ENCODE results near the gene RNF113A.

Gene RNF113A

GRCh38 chrX:119880552-119881437 is 9.3 kb upstream of the RNF113A start:
- peak overlapping the region; percentile 70 for H3K27ac Mint-ChIP-seq

GRCh38 chrX:119880076-119880475 is 8.5 kb upstream of the RNF113A start:
- Mint-ChIP-seq H3K4me3 (no peak overlapping the region), H3K9me3 (peaks cover 46% of the 10 kb centered on the region)

More at GRCh38 chrX:119880552-119881437, 9.3 kb upstream of the RNF113A start:
- DNase-seq: peak; percentile 21
- H3K4me3 Mint-ChIP-seq: no peak overlapping the region
- TF ChIP-seq CTCF (IDR thresholded peaks at IDR 0.05): peak; percentile 54
- H3K9me3 Mint-ChIP-seq: peaks cover 46% of the 10 kb centered on the region
- peaks cover 6% of the 10 kb centered on the region for H3K4me1 Mint-ChIP-seq
- peaks cover 14% of the 10 kb centered on the region for H3K36me3 Mint-ChIP-seq (ENCODE audit: low read depth)
- peaks cover 3% of the 10 kb centered on the region for H3K27me3 Mint-ChIP-seq (ENCODE audit: low read depth, poor library complexity)

GRCh38 chrX:119878740-119879139 is 7.2 kb upstream of the RNF113A start:
- peaks cover 43% of the 10 kb centered on the region for H3K9me3 Mint-ChIP-seq
- H3K27ac Mint-ChIP-seq: no peak overlapping the region
- H3K4me3 Mint-ChIP-seq: no peak overlapping the region
- H3K36me3 Mint-ChIP-seq (ENCODE audit: low read depth): peaks cover 19% of the 10 kb centered on the region
- H3K4me1 Mint-ChIP-seq: peaks cover 6% of the 10 kb centered on the region
- DNase-seq: no peak
- peaks cover 3% of the 10 kb centered on the region for H3K27me3 Mint-ChIP-seq (ENCODE audit: low read depth, poor library complexity)
- no peak for TF ChIP-seq CTCF (IDR thresholded peaks at IDR 0.05)

More at GRCh38 chrX:119880076-119880475, 8.5 kb upstream of the RNF113A start:
- peak overlapping the region; percentile 70 for H3K27ac Mint-ChIP-seq
- H3K27me3 Mint-ChIP-seq (ENCODE audit: low read depth, poor library complexity): peaks cover 3% of the 10 kb centered on the region
- no peak for TF ChIP-seq CTCF (IDR thresholded peaks at IDR 0.05)
- DNase-seq: no peak
- H3K36me3 Mint-ChIP-seq (ENCODE audit: low read depth): peaks cover 15% of the 10 kb centered on the region
- H3K4me1 Mint-ChIP-seq: peaks cover 6% of the 10 kb centered on the region

- DNase-seq: no peak
- Mint-ChIP-seq H3K4me1 (peaks cover 15% of the 10 kb centered on the region), H3K27me3 (ENCODE audit: low read depth, poor library complexity) (peaks cover 5% of the 10 kb centered on the region), H3K27ac (peak overlapping the region; percentile 92), H3K4me3 (peak overlapping the region; percentile 94), H3K36me3 (ENCODE audit: low read depth) (peaks cover 13% of the 10 kb centered on the region), H3K9me3 (peaks cover 51% of the 10 kb centered on the region)
- no peak for TF ChIP-seq CTCF (IDR thresholded peaks at IDR 0.05)
These were observed 311 bp downstream of the RNF113A start for GRCh38 chrX:119871245-119871598.

- no peak for TF ChIP-seq CTCF (IDR thresholded peaks at IDR 0.05)
- Mint-ChIP-seq H3K27me3 (ENCODE audit: low read depth, poor library complexity) (peaks cover 5% of the 10 kb centered on the region), H3K36me3 (ENCODE audit: low read depth) (peaks cover 9% of the 10 kb centered on the region), H3K4me3 (peak overlapping the region; percentile 94), H3K9me3 (peaks cover 48% of the 10 kb centered on the region), H3K4me1 (peaks cover 15% of the 10 kb centered on the region), H3K27ac (peak overlapping the region; percentile 92)
- peak; percentile 17 for DNase-seq
These were observed 854 bp downstream of the RNF113A start for GRCh38 chrX:119870626-119871131.

Data from nephron progenitor cell (in vitro differentiated cells).